ENCODE results near the gene WIZ.
"Not testable (repeated sequence)": the region's sequence is repeated elsewhere in the genome, so short reads cannot be mapped to it uniquely, and the experiment has no call there.

Gene WIZ, protein sequence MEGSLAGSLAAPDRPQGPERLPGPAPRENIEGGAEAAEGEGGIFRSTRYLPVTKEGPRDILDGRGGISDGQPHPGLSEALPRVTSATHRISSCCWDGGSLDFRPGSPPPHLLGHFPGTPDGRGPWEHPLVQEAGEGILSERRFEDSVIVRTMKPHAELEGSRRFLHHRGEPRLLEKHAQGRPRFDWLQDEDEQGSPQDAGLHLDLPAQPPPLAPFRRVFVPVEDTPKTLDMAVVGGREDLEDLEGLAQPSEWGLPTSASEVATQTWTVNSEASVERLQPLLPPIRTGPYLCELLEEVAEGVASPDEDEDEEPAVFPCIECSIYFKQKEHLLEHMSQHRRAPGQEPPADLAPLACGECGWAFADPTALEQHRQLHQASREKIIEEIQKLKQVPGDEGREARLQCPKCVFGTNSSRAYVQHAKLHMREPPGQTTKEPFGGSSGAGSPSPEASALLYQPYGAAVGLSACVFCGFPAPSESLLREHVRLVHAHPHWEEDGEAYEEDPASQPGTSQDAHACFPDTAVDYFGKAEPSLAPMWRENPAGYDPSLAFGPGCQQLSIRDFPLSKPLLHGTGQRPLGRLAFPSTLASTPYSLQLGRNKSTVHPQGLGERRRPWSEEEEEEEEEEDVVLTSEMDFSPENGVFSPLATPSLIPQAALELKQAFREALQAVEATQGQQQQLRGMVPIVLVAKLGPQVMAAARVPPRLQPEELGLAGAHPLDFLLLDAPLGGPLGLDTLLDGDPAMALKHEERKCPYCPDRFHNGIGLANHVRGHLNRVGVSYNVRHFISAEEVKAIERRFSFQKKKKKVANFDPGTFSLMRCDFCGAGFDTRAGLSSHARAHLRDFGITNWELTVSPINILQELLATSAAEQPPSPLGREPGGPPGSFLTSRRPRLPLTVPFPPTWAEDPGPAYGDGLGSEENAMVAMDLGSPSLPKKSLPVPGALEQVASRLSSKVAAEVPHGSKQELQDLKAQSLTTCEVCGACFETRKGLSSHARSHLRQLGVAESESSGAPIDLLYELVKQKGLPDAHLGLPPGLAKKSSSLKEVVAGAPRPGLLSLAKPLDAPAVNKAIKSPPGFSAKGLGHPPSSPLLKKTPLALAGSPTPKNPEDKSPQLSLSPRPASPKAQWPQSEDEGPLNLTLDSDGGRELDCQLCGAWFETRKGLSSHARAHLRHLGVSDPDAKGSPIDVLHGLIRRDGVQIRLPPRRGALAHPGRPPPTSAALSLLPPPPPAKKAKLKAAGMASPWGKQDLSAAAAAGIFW (N-terminal part only)

GRCh38 chr19:15449620-15450527, at the start of gene WIZ:
Gene WIZ (minus strand): TSS chr19:15449956. CDS start chr19:15448307, 1,649 bp downstream.
- DNase-seq: peak; percentile 81

DNA sequence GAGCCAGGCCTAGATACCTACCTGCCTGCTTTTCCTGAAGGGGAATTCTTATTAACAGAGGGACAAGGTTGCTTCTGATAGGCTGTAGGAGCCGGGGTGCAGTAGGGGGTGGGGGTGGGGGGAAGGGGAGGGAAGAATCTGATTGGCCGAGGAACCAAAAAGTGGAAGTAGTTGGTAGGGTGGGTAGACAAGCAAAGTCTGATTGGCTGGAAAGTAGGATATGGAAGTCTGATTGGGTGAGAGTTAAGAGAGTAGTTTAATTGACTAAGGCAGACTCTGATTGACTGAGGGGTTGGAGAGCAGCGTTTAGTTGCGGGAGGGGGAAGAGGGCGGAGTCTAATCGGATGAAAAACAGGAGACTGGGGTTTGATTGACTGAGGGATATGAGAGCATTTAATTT, 49.2 kb upstream of the WIZ start:
- DNase-seq: peak; percentile 3

DNA sequence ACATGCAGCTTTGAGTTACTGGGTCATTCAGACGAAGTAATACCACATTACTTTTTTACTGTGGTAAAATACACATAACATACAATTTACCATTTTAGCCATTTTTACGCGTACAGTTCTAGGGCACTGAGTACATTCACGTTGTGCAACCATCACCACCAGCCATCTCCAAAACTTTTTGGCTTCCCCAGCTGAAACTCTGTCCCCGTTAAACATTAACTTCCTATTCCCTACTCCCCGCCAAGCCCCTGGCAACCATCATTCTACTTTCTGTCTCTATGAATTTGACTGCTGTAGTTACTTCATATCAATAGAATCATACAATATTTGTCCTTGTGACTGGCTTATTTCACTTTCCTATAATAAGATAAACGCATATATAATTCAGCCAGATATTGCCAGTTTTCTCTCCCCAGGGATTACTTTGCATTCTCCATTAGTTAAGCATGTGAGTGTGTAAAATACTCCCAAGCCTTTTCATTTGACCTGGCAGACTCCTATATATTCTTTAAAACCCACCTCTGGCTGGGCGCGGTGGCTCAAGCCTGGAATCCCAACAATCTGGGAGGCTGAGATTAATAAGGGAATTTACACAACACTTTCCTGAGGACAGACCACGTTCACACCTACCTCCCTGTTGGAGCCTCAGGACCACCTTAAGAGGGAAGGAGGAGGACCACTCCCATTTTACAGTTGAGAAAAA, 48.6 kb upstream of the WIZ start:
- DNase-seq: no peak

GRCh38 chr19:15495151-15495550, 45.4 kb upstream of the WIZ start:
- no peak for DNase-seq

DNA sequence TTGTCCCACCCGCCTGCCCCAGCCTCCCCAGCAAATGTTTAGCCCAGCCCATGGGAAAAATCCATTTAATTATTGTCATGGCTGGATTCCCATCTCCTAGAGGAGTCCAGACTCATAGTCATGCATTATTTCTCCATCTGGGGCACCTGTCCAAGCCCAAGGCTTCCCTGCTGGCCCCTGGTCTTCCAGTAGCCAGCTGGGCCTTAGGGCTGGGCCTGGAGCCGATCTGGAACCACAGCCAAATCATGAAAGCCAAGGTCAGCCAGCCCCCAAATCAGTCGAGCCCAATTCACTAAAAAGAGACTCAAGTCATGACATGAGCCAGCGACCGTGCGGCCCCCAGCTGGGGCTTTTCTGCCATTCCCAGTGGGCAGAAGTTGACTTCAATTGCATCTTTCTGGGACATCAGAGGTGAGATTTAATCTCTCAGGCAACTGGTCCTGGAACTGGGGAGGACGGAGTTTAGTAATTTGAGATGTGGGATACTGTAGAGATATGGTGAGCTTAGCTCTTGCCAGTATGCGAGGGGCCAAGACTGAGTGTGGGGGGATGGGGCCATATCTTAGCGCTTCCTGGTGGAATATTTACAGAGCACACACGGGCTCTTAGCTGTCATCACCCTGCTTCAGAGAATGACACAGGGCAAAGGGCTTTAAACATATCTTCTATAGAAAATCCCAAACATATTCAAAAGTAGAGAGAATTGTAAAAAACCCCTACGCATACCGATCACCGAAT, 38.9 kb upstream of the WIZ start:
- DNase-seq: no peak

- DNase-seq: no peak
Observed at GRCh38 chr19:15487038-15487437, 37.3 kb upstream of the WIZ start.

GRCh38 chr19:15485768-15486167, 36.0 kb upstream of the WIZ start:
- not testable (repeated sequence) for DNase-seq

GRCh38 chr19:15480996-15481395, 31.2 kb upstream of the WIZ start:
- DNase-seq: not testable (repeated sequence)

- peak; percentile 22 for DNase-seq
Observed at GRCh38 chr19:15479391-15480345, 29.9 kb upstream of the WIZ start, which contains the start of gene PGLYRP2. Gene PGLYRP2 (minus strand): TSS chr19:15479501. CDS start chr19:15479371, 130 bp downstream.

DNA sequence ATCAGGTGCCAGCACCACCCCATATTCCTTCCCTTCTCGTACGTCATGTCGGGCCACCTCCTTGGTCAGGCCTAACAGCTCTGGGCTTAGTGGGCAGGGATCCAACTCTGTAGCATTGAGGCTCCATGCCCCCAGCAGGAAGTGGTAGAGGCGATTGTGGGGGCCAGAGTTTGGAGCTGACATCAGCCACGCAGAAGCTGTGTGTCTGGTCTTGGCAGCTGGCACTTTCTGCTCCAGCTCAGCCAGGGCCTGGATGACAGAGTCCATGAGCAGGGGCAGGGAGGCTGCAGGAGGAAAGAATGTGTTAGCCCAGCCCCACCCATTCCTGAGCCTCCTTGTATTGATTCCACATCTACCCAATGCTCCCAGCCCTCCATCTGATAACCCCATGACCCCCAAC, 26.6 kb upstream of the WIZ start:
- no peak for DNase-seq

DNA sequence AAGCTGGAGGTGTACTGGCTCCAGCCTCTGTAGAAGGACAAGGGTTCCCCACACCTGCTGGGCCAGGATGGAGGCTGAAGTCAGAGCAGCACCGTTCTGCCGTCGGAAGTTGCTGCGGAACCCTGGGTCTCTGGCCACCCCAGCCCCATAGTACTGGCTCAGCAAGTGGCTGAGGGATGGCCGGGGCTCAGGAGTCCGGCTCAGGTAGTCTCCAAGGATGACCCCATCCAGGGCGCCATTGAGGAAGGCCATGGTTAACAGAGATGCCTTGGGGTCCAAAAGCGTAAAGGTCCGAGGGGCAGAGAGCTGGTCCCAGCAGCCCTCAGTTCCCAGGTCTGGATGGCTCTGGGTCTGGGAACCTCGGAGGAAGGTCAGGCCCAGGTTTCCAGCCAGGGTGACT, 25.9 kb upstream of the WIZ start:
- DNase-seq: no peak

- no peak for DNase-seq
Observed at GRCh38 chr19:15475169-15475568, 25.4 kb upstream of the WIZ start.

- not testable (repeated sequence) for DNase-seq
Observed at GRCh38 chr19:15473821-15474220, 24.1 kb upstream of the WIZ start.

DNA sequence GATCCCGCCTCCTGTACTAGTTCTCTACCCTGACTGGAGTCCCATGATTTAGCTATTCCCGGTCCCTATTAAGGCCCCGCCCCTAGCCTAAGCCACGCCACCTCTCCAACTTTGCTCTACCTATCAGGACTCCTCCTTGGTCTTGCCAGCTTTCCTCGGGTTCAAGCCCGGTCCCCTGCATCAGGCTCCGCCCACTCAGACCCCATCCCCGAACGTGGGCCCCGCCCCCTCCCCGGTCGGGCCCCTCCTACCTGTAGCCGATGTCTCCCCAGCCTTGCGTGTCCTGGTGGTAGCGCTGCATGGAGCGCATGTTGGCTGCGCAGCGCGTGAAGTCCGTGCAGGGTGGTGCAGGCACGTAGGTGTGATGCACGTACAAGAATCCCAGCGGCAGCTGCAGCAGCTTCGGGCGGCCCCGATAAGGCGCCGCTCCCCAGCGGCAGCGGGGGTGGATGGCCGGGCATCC, 21.9 kb upstream of the WIZ start:
- no peak for DNase-seq

GRCh38 chr19:15469513-15470297, 19.9 kb upstream of the WIZ start:
- DNase-seq: peak; percentile 44

GRCh38 chr19:15468675-15469512, 19.1 kb upstream of the WIZ start:
- DNase-seq: no peak

DNA sequence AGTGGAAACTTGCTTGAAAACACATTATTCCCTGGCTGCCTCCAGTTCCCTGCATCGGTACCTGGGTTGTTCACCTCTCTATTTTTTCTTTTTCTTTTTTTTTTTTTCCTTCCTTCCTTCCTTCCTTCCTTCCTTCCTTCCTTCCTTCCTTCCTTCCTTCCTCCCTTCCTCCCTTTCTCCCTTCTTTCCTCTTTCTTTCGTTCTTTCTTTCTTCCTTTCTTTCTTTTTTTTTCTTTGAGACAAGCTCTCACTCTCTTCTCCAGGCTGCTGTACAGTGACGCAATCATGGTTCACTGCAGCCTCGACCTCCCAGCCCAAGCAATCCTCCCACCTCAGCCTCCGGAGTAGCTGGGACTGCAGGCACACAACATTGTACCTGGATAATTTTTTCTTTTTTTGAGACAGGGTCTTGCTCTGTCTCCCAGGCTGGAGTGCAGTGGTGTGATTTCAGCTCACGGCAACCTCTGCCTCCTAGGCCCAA, 18.0 kb upstream of the WIZ start:
- no peak for DNase-seq
